ENCODE data around the gene VSTM4. TPM values are rescaled to one million over a fixed set of nuclear protein-coding genes. Genes with fewer than 3 reads are reported as not detected.

The VSTM4 gene
- total and polyA plus RNA-seq, 4 donors, result 1.0 to 3.1 (median 2.0) TPM

DNA sequence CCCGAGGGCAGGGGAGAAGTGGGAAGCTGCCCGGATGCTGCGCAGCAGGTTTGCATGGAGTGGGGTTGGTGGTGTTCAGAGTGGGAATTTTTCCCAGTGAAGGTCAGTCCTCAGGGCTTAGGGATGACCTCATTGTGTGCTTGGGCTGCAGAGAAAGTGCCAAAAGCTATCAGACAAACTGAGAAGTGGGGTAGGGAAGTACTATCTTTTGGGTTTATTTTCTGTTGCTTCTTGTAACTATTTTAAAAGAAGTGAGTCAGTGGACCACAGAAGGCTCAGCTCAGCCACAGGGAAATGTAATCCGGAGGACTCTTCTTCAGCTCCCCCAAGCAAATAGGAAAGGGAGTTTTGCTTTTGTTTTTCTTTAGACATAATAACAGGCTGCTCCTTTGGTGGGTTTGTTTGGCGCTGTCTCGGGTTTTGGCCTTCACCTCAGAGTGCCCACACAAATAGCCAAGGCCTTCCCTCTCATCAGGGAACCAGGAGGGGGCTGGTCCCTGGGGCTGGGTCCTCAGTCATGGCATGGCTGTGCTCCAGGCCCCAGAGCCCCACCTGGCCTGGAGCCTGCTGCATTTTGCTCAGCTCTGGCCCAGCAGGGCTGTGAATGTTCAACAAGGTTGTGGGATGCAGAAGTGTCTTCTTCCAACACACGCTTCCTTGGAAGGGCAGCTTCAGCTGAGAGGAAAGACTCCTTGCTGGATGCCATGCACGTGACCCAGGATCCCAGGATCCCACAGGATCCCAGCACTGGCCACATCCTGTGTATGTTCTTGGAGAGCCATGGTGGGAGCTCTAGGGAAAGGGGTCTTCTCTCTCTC, 23.9 kb upstream of the VSTM4 start:
- Histone ChIP-seq H3K9ac (ENCODE audit: low read depth in 1 of 2, low read length in 2 of 2) (no peak overlapping the region), H3K9me3 (ENCODE audit: control insufficient read depth in 4 of 4, low read length in 3 of 4) (no peaks in the 10 kb centered on the region), H3K4me1 (ENCODE audit: control insufficient read depth in 4 of 4, insufficient read depth in 4 of 4, low read length in 3 of 4) (no peaks in the 10 kb centered on the region), H3K36me3 (ENCODE audit: control insufficient read depth in 4 of 4, insufficient read depth in 3 of 4, low read depth in 1 of 4, low read length in 3 of 4) (no peaks in the 10 kb centered on the region), H3K27ac (ENCODE audit: low read depth in 1 of 2, low read length in 2 of 2) (no peak overlapping the region), H3K27me3 (ENCODE audit: control insufficient read depth in 4 of 4, insufficient read depth in 4 of 4, low read length in 3 of 4) (peaks cover 0 to 3% (median 0%) of the 10 kb centered on the region in 4 donors), H3K4me3 (ENCODE audit: low read depth in 1 of 3, low read length in 3 of 3) (no peak overlapping the region)
- no peak for DNase-seq (ENCODE audit: low spot score)
- WGBS, result 79% methylated on average over 8 of the region's 8 CpGs
- no peak for TF ChIP-seq RXRA (IDR thresholded peaks at IDR 0.05)
- no peak for TF ChIP-seq JUND (IDR thresholded peaks at IDR 0.05)
- no peak for TF ChIP-seq SP1 (IDR thresholded peaks at IDR 0.05)
- TF ChIP-seq, protein P1, sequence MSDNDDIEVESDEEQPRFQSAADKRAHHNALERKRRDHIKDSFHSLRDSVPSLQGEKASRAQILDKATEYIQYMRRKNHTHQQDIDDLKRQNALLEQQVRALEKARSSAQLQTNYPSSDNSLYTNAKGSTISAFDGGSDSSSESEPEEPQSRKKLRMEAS (IDR thresholded peaks at IDR 0.05), result no peak
- TF ChIP-seq FOXA1 (IDR thresholded peaks at IDR 0.05), result no peak
- TF ChIP-seq, protein P2, sequence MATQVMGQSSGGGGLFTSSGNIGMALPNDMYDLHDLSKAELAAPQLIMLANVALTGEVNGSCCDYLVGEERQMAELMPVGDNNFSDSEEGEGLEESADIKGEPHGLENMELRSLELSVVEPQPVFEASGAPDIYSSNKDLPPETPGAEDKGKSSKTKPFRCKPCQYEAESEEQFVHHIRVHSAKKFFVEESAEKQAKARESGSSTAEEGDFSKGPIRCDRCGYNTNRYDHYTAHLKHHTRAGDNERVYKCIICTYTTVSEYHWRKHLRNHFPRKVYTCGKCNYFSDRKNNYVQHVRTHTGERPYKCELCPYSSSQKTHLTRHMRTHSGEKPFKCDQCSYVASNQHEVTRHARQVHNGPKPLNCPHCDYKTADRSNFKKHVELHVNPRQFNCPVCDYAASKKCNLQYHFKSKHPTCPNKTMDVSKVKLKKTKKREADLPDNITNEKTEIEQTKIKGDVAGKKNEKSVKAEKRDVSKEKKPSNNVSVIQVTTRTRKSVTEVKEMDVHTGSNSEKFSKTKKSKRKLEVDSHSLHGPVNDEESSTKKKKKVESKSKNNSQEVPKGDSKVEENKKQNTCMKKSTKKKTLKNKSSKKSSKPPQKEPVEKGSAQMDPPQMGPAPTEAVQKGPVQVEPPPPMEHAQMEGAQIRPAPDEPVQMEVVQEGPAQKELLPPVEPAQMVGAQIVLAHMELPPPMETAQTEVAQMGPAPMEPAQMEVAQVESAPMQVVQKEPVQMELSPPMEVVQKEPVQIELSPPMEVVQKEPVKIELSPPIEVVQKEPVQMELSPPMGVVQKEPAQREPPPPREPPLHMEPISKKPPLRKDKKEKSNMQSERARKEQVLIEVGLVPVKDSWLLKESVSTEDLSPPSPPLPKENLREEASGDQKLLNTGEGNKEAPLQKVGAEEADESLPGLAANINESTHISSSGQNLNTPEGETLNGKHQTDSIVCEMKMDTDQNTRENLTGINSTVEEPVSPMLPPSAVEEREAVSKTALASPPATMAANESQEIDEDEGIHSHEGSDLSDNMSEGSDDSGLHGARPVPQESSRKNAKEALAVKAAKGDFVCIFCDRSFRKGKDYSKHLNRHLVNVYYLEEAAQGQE (IDR thresholded peaks at IDR 0.05), result no peak
- TF ChIP-seq HNF4A (conservative IDR thresholded peaks at IDR 0.05), result no peak
- TF ChIP-seq TAF1 (conservative IDR thresholded peaks at IDR 0.05), result no peak
- no peak for TF ChIP-seq GABPA (IDR thresholded peaks at IDR 0.05 in 1 of 2, conservative IDR thresholded peaks at IDR 0.05 in 1 of 2)
- no peak for TF ChIP-seq FOXA2 (IDR thresholded peaks at IDR 0.05)
- TF ChIP-seq, protein P3, sequence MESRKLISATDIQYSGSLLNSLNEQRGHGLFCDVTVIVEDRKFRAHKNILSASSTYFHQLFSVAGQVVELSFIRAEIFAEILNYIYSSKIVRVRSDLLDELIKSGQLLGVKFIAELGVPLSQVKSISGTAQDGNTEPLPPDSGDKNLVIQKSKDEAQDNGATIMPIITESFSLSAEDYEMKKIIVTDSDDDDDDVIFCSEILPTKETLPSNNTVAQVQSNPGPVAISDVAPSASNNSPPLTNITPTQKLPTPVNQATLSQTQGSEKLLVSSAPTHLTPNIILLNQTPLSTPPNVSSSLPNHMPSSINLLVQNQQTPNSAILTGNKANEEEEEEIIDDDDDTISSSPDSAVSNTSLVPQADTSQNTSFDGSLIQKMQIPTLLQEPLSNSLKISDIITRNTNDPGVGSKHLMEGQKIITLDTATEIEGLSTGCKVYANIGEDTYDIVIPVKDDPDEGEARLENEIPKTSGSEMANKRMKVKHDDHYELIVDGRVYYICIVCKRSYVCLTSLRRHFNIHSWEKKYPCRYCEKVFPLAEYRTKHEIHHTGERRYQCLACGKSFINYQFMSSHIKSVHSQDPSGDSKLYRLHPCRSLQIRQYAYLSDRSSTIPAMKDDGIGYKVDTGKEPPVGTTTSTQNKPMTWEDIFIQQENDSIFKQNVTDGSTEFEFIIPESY (IDR thresholded peaks at IDR 0.05), result no peak
- TF ChIP-seq, protein P4, sequence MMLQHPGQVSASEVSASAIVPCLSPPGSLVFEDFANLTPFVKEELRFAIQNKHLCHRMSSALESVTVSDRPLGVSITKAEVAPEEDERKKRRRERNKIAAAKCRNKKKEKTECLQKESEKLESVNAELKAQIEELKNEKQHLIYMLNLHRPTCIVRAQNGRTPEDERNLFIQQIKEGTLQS (IDR thresholded peaks at IDR 0.05), result no peak
- no peak for TF ChIP-seq NR2F2 (IDR thresholded peaks at IDR 0.05)
- TF ChIP-seq, protein P5, sequence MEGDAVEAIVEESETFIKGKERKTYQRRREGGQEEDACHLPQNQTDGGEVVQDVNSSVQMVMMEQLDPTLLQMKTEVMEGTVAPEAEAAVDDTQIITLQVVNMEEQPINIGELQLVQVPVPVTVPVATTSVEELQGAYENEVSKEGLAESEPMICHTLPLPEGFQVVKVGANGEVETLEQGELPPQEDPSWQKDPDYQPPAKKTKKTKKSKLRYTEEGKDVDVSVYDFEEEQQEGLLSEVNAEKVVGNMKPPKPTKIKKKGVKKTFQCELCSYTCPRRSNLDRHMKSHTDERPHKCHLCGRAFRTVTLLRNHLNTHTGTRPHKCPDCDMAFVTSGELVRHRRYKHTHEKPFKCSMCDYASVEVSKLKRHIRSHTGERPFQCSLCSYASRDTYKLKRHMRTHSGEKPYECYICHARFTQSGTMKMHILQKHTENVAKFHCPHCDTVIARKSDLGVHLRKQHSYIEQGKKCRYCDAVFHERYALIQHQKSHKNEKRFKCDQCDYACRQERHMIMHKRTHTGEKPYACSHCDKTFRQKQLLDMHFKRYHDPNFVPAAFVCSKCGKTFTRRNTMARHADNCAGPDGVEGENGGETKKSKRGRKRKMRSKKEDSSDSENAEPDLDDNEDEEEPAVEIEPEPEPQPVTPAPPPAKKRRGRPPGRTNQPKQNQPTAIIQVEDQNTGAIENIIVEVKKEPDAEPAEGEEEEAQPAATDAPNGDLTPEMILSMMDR (IDR thresholded peaks at IDR 0.05; ENCODE audit: low read depth, low read length, missing input control), result no peak
- TF ChIP-seq YY1 (IDR thresholded peaks at IDR 0.05), result no peak

Measured in liver (tissue), 9 donors.